SU-DHL-6 (cell line): ENCODE results near the gene VAV3.

Experiments used
- H2AFZ ChIP-seq: fragments of 200-600 bp; sonication (generic); 2 replicates; pipeline ENCODE4 v1.6.1; 2014; ENCODE audit warnings: low read depth, mild to moderate bottlenecking, moderate library complexity, mixed read lengths, antibody characterized with exemption, low read length; ENCODE audit not compliant: severe bottlenecking
- H3F3A ChIP-seq: fragments of 200-600 bp; shearing (Covaris generic); 2 replicates; pipeline ENCODE4 v1.6.0; 2016; ENCODE audit warnings: antibody characterized with exemption, mild to moderate bottlenecking; ENCODE audit not compliant: insufficient read depth
- H3K27ac ChIP-seq: fragments of 200-600 bp; sonication (generic); 2 replicates; pipeline ENCODE4 v1.5.1; 2016; ENCODE audit warnings: low read depth, mild to moderate bottlenecking, low read length, moderate library complexity, mixed read lengths
- H3K27me3 ChIP-seq: fragments of 200-600 bp; sonication (generic), shearing (Covaris generic); 2 replicates; pipeline ENCODE4 v1.6.0; 2014; ENCODE audit warnings: mild to moderate bottlenecking, low read length
- H3K36me3 ChIP-seq: fragments of 200-600 bp; sonication (generic); 2 replicates; pipeline ENCODE4 v1.6.1; 2014; ENCODE audit warnings: mild to moderate bottlenecking, low read length, mixed read lengths
- H3K4me2 ChIP-seq: fragments of 300-600, 200-600 bp; shearing (Covaris generic), sonication (generic); 2 replicates; pipeline ENCODE4 v1.6.0; 2014; ENCODE audit warnings: low read length, low read depth, mild to moderate bottlenecking; ENCODE audit not compliant: poor library complexity, severe bottlenecking
- H3K4me3 ChIP-seq: fragments of 200-600 bp; sonication (generic); 2 replicates; pipeline ENCODE4 v1.5.1; 2014; ENCODE audit warnings: antibody characterized with exemption, low read length, mild to moderate bottlenecking, mixed read lengths; ENCODE audit not compliant: insufficient read depth, poor library complexity, severe bottlenecking
- H3K79me2 ChIP-seq: fragments of 200-600 bp; sonication (generic); 2 replicates; pipeline ENCODE4 v1.6.1; 2014; ENCODE audit warnings: mild to moderate bottlenecking, low read length, moderate library complexity; ENCODE audit not compliant: insufficient read depth
- H3K9ac ChIP-seq: fragments of 200-600 bp; sonication (generic); 2 replicates; pipeline ENCODE4 v1.7.0; 2014; ENCODE audit warnings: mild to moderate bottlenecking, low read length
- H3K9me2 ChIP-seq: fragments of 200-600 bp; sonication (generic); replicated peaks from 2 replicates; pipeline ENCODE4 v1.6.1; 2014; ENCODE audit warnings: low read length; ENCODE audit not compliant: insufficient read depth
- H3K9me3 ChIP-seq: fragments of 200-600 bp; sonication (generic); 2 replicates; pipeline ENCODE4 v1.6.1; 2014; ENCODE audit warnings: low read length, mixed read lengths; ENCODE audit not compliant: insufficient read depth
- H4K20me1 ChIP-seq: fragments of 200-600 bp; sonication (generic); 2 replicates; pipeline ENCODE4 v1.6.1; 2014; ENCODE audit warnings: low read depth, mild to moderate bottlenecking, antibody characterized with exemption, low read length, moderate library complexity, mixed read lengths
- CTCF ChIP-seq: fragments of 200-600 bp; sonication (generic); IDR thresholded peaks from one replicate; pipeline ENCODE4 v1.5.1; 2017; ENCODE audit warnings: antibody characterized with exemption, mild to moderate bottlenecking, low read length, moderate library complexity; ENCODE audit not compliant: insufficient read depth, poor library complexity, severe bottlenecking
- EZH2phosphoT487 ChIP-seq: fragments of 200-600 bp; sonication (generic), shearing (Covaris generic); conservative IDR thresholded peaks from 2 replicates; pipeline ENCODE4 v1.6.1; 2018; ENCODE audit warnings: mild to moderate bottlenecking, antibody characterized with exemption, low read length, moderate library complexity, mixed read lengths

The VAV3 gene

DNA sequence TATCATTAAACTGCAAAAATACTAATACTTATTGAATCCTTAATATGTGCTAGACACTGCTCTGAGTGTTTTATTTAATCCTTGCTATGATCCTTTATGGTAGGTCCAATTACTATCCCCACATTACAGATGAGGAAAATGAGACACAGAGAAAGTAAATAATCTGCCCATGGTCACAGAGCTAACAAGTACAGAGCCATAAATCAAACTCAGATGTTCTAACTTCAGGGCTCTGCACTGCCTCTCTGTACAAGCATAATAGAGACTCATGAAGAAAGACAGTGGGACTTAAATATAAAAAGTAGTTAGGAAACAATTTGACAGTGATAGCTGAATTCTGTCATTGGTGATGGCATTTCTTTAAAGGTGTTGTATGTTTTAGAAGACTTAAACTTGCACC is 346.4 kb downstream of the VAV3 start:
- Histone ChIP-seq H3K9ac (no peak overlapping the region), H3K4me3 (no peak overlapping the region), H3K79me2 (no peaks in the 10 kb centered on the region), H3K36me3 (no peaks in the 10 kb centered on the region), H3K4me2 (no peak overlapping the region), H2AFZ (no peak overlapping the region), H3F3A (no peaks in the 10 kb centered on the region), H3K9me3 (no peaks in the 10 kb centered on the region), H3K9me2 (no peaks in the 10 kb centered on the region), H3K27me3 (no peaks in the 10 kb centered on the region), H4K20me1 (no peaks in the 10 kb centered on the region), H3K27ac (no peak overlapping the region)
- TF ChIP-seq CTCF (no peak), EZH2phosphoT487 (no peak)

GRCh38 chr1:107617921-107618320 is 347.1 kb downstream of the VAV3 start:
- no peaks in the 10 kb centered on the region for H3K9me2 ChIP-seq
- no peak overlapping the region for H3K4me3 ChIP-seq
- TF ChIP-seq CTCF (no peak), EZH2phosphoT487 (no peak)
- no peak overlapping the region for H3K4me2 ChIP-seq
- H3K27ac ChIP-seq, result no peak overlapping the region
- no peaks in the 10 kb centered on the region for H3K27me3 ChIP-seq
- H3K36me3 ChIP-seq, result no peaks in the 10 kb centered on the region
- no peaks in the 10 kb centered on the region for H3K9me3 ChIP-seq
- H3K79me2 ChIP-seq, result no peaks in the 10 kb centered on the region
- no peaks in the 10 kb centered on the region for H4K20me1 ChIP-seq
- H3K9ac ChIP-seq, result no peak overlapping the region
- no peak overlapping the region for H2AFZ ChIP-seq
- no peaks in the 10 kb centered on the region for H3F3A ChIP-seq

GRCh38 chr1:107617456-107617855 is 347.5 kb downstream of the VAV3 start:
- TF ChIP-seq EZH2phosphoT487 (no peak), CTCF (no peak)
- H3K36me3 ChIP-seq, result no peaks in the 10 kb centered on the region

DNA sequence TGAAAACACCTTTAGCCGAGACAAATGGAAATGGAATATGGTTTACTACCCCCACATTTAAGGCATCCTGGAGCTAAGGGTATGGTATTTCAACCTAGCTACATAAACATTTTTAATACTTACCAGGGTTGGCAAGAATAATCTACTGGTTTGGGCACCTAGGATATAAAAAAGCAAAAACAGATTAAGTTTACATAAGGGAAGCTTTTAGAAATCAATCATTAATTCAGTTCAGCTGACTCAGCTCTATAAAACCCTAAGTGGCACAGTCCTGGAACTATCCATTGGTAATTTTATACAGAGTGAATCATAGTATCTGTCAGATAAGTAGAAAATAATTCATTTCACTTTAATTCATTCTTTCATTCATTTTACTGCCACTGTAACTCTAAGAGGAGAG is 355.2 kb downstream of the VAV3 start:
- no peaks in the 10 kb centered on the region for H3K9me3 ChIP-seq

More at GRCh38 chr1:107617456-107617855, 347.5 kb downstream of the VAV3 start:
- Histone ChIP-seq H3K27ac (no peak overlapping the region), H3K9me2 (no peaks in the 10 kb centered on the region), H3F3A (no peaks in the 10 kb centered on the region), H3K4me2 (no peak overlapping the region), H2AFZ (no peak overlapping the region), H3K79me2 (no peaks in the 10 kb centered on the region), H3K27me3 (no peaks in the 10 kb centered on the region), H3K9ac (no peak overlapping the region), H3K9me3 (no peaks in the 10 kb centered on the region), H3K4me3 (no peak overlapping the region), H4K20me1 (no peaks in the 10 kb centered on the region)

More for the DNA sequence above, 355.2 kb downstream of the VAV3 start:
- H3K36me3 ChIP-seq, result no peaks in the 10 kb centered on the region
- TF ChIP-seq CTCF (no peak), EZH2phosphoT487 (no peak)
- no peak overlapping the region for H3K4me2 ChIP-seq
- H2AFZ ChIP-seq, result no peak overlapping the region
- H3K4me3 ChIP-seq, result no peak overlapping the region
- no peak overlapping the region for H3K9ac ChIP-seq
- H3K27me3 ChIP-seq, result no peaks in the 10 kb centered on the region
- no peaks in the 10 kb centered on the region for H3K9me2 ChIP-seq
- no peak overlapping the region for H3K27ac ChIP-seq
- no peaks in the 10 kb centered on the region for H3F3A ChIP-seq
- H3K79me2 ChIP-seq, result no peaks in the 10 kb centered on the region
- no peaks in the 10 kb centered on the region for H4K20me1 ChIP-seq
